8988T (cell line): ENCODE measurements around the gene PWWP2A.
A peak's percentile ranks its signal among the peaks of the same experiment; 100 is the strongest.
"Not testable (repeated sequence)": the region's sequence is repeated elsewhere in the genome, so short reads cannot be mapped to it uniquely, and the experiment has no call there.

ENCODE experiments used
- DNase-seq: peaks from one replicate; pipeline ENCODE4 v3.0.0; 2011

The PWWP2A gene

DNA sequence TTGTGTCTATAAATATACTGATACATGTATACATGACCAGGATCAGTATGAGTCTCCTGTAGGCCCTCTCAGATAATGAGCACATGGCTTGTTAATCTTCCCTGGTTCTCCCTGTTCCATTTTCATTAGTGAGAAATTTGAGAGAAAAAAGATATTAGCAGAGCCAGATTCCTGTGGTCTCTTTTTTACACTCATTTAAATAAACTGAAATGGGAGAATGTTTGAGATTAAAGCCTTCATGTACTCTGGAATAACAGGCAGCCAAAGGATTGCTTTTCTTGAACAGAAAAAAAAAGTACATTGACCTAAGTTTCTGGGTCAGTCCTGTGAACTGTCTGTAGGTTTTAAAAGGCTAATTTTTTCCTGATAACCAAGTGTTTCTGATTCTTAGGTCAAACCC is 44.2 kb downstream of the PWWP2A start:
- DNase-seq: no peak

- no peak for DNase-seq
These were observed 47.3 kb downstream of the PWWP2A start for GRCh38 chr5:160071916-160072315.

DNA sequence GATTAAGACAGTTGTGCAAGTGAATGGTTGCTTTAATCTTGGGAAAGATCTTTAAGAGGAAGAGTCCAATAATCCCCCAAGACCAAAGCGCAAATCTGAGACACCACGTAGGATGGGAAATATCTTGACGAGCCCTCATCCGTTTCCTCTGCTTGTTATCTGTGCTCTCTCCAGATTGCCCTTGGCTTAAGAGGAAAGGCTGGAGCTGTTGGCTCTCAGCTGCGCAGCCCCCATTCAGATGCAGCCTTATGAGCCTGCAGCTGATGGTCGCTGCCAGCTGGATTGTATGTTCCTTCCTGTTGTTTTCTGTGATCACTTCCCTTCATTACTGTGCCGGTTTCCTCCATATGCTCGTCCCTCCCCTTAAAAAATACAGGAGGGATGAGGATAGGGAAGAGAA is 47.7 kb downstream of the PWWP2A start:
- no peak for DNase-seq

DNA sequence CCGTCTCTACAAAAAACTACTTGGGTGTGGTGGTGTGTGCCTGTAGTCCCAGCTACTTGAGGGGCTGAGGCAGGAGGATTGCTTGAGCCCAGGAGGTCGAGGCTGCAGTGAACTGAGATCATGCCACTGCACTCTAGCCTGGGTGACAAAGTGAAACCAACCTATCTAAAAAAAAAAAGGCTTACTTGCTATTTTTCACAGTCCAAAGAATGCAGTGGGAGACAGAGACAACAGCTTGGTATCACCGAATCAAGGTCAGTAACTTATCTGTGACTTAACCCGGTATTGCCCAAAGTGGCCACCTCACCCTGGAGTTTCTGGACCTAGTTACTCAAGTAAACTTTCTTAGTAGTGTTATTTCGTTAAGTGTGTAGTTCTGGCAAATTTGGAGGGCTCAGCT is 50.1 kb downstream of the PWWP2A start:
- DNase-seq: not testable (repeated sequence)

DNA sequence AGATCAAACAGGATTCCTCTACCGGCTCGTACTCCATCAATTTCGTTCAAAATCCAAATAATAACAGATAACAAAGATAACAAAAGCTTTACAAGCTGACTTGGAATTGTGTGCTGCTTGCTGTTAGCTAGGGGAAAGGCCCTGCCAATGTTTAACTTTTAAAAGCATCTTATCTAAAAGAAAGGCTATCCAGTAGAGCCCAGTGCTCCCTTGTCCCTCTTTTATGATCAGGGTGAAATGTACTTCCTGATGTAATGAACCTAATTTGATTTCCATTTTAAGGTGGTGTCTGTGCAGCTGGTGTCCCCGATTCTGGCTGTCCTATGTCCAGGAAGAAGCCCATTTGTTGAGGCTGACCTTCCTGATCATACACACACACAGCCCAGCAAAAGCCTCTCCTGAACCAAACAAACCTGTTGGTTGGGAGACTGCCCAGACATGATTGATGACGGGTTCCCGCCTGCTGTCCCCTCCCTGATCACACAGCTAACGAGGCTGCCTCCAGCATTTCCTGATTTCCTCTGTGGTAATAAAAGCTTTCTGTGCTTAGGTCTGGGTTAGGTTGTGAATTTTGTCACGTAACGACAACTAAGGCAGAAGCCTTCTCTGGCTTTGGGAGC is 54.1 kb downstream of the PWWP2A start:
- no peak for DNase-seq

- no peak for DNase-seq
These were observed 54.8 kb downstream of the PWWP2A start for GRCh38 chr5:160064417-160064810.

- no peak for DNase-seq
These were observed 57.5 kb downstream of the PWWP2A start for GRCh38 chr5:160061770-160062169.

DNA sequence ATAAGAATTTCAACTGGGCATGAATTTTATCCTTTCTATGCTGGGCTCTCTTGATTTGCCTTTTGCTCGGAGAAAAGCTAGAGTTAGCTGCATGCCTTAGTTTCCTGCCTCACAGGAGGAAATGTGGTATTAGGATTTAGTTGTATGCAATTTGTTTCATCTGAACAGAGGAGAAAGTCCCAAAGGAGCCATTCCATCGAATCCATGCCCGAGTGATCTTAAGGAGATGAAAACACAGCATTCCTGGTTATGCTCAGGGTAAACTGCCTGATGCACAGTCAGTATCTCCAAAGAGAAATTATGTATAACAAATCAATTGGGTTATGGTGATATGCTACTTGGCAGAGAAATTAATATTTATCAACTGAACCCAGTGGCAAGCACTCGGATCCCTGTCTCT is 59.2 kb downstream of the PWWP2A start:
- DNase-seq: no peak

DNA sequence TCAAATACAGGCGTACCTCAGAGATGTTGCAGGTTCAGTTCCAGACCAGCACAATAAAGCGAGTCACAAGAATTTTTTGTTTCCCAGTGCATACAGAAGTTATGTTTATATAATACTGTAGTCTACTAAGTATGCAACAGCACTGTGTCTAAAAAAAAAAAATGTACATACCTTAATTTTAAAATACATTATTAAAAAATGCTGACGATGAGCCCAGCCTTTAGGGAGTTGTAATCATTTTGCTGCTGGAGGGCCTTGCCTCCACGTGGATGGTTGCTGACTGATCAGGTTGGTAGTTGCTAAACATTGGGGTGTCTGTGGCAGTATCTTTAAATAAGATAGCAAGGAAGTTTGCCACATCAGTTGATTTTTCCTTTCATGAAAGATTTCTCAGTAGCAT is 62.0 kb downstream of the PWWP2A start:
- DNase-seq: no peak

DNA sequence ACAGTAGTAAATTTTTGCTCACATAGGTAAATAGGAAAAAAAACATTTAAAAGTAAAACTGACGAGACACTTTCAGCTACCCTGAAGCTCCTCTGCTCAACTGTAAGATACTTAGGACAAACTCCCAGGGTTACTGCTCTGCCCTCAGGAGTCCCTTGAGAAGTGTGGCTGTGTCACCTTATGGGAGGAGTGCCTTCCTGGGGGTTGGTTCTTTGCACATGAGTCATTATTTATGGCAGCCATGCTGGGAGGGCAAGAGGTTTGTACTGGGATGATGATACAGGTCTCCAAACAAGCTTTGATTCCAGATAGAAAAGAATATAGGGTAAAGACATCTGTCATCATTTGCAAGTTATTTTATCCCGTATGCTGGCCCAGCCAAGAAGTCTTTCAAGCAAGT is 64.4 kb downstream of the PWWP2A start:
- DNase-seq: peak; percentile 23

DNA sequence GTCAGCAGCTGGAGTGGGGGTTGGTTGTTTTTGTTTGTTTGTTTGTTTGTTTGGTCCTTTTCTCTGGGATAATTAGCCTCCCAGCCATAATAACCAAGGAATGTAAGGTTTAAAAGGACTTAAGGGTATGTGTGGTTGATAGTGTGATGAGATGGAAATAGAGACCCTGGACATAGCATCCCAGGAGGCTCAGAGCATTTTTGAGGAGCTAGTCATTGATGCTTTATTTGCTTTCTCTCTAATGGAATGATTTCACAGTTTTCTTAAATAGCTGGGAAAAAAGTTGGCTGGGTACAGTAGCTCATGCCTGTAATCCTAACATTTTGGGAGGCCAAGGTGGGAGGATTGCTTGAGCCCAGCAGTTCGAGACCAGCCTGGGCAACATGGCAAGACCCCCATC is 65.2 kb downstream of the PWWP2A start:
- no peak for DNase-seq

GRCh38 chr5:160049099-160049498 is 70.2 kb downstream of the PWWP2A start:
- no peak for DNase-seq

DNA sequence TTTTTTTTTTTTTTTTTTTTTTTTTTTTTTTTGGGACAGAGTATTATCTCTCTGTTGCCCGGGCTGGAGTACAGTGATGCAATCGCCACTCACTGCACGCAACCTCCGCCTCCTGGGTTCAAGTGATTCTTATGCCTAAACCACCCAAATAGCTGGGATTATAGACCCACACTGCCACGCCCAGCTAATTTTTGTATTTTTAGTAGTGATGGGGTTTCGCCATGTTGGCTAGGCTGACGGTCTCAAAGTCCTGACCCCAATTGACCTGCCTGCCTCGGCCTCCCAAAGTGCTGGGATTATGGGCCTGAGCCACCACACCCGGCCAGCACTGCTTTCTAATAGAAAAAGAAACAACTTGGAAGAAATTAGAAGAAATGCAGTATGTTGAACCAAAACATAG is 71.1 kb downstream of the PWWP2A start:
- no peak for DNase-seq

- no peak for DNase-seq
These were observed 71.8 kb downstream of the PWWP2A start for GRCh38 chr5:160047423-160047822.

DNA sequence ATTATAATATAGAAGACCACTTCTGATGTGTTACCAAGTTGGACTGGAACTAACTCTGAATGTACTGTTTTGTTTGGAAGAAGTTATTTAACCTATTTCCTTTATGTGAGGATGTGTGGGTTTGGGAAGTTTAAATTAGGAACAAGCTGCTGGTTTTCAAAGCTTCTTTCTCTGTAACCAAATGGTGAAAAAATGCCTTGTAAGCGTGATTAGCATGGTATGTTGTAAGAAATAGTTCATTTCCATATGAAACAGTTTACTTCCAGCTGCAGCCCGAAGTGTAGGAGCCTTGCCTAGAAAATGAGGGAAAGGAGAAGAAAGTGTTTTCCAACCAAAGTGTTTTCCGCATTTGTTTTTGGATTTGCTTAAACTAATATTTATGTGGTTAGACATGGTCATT is 74.3 kb downstream of the PWWP2A start:
- no peak for DNase-seq

DNA sequence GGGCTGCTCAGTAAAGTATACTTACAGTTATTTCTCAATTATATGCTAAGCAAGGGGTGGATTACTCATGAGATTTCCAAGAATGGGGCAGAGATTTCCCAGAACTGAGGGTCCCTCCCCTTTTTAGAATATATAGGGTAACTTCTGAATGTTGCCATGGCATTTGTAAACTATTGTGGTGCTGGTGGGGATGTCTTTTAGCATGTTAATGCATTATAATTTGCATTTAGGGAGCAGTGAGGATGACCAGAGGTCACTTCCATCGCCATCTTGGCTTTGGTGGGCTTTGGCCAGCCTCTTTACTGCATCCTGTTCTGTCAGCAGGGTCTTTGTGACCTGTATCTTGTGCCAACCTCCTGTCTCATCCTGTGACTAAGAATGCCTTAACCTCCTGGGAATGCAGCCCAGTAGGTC is 74.9 kb downstream of the PWWP2A start:
- DNase-seq: no peak

DNA sequence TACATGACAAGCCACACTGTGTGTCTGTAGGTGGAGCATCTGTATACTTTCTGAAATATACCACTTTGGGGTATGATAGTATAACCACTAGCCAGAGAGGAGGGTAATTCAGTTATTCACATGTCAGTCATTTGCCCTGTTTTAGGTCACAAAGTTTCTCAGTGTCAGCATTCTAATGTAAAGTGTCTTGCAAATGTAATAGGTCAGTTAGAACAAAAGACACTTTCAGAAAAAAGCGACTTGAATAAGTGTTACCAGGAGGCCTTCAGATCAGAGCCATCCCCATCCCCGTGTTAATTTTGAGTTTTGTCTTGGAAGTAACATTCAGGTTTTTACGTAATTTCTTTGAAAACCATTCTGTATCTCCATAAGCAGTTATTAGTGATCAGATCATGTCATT is 76.6 kb downstream of the PWWP2A start:
- no peak for DNase-seq
